Pancreas (tissue), 10 donors: ENCODE results near the gene ACSL4. TPM values are rescaled to one million over a fixed set of nuclear protein-coding genes. Genes with fewer than 3 reads are reported as not detected.

Experiments used
- ATAC-seq, 4 donors: fragments of 200-7000 bp; cut with Tn5 transposase; one replicate each; pipeline versions ENCODE4 v1.8.0 to v1.9.1; 2020; ENCODE audit warnings: mild to moderate bottlenecking in 4 of 4, moderate library complexity in 4 of 4
- DNase-seq, 6 donors: peaks; one replicate each; pipeline ENCODE4 v3.0.0-alpha.2; 2020
- FAIRE-seq: peaks from 2 replicates; lab custom pipeline; 2012; peaks lifted over from hg19 to GRCh38; lab: Jason Lieb, UNC
- H3K27ac ChIP-seq, 4 donors: fragments of 200-600 bp; sonication (generic); 1 replicate in 3 of 4; 2 replicates in 1 of 4; pipeline versions ENCODE4 v1.5.0 to v1.8.0; 2020
- H3K27me3 ChIP-seq, 4 donors: fragments of 200-600 bp; one replicate each; pipeline ENCODE4 v1.8.0; 2021
- H3K36me3 ChIP-seq, 3 donors: fragments of 200-600 bp; sonication (generic) in 1 of 3; one replicate each; pipeline versions ENCODE4 v1.5.0 to v1.8.0; 2020 to 2021
- H3K4me1 ChIP-seq, 3 donors: fragments of 200-600 bp; one replicate each; pipeline ENCODE4 v1.8.0; 2021
- H3K4me3 ChIP-seq, 4 donors: fragments of 200-600 bp; sonication (generic) in 2 of 4; one replicate each; pipeline versions ENCODE4 v1.5.0 to v1.8.0; 2020 to 2021
- H3K9me3 ChIP-seq, 4 donors: fragments of 200-600 bp; one replicate each; pipeline ENCODE4 v1.8.0; 2021
- WGBS, 2 donors: extraction: QIAGEN DNeasy Blood & Tissue Kit; methylation state at CpG; one replicate each; pipeline ENCODE4 v1.1.7; 2013; 5-methylcytosine and 5-hydroxymethylcytosine counted together
- intact Hi-C, 3 donors: fragments of 100-400 bp; cut with DNase I; formaldehyde crosslinking; loops; one replicate each; pipeline versions ENCODE4 v1.11.1 to v1.14.2; 2022
- polyA plus RNA-seq, 2 donors: library from polyadenylated mRNA; stranded (reverse); fragments of 200-250 nt; gene quantifications; one replicate each; pipeline ENCODE4 v1.2.3, GENCODE V29; 2013
- total RNA-seq, 6 donors: library from RNA; stranded (reverse); fragmentation: NEBNext Ultra II Directional in 4 of 6; extraction: Animal tissue kit (Norgen Biotek cat#: 25700) in 4 of 6; gene quantifications; one replicate each; pipeline versions ENCODE4 v1.2.1 to v1.2.4, GENCODE V29; 2021 to 2023
- TF ChIP-seq, protein P1 (sequence below), 4 donors: fragments of 200-600 bp; sonication (generic) in 3 of 4; IDR thresholded peaks; one replicate each; pipeline versions ENCODE4 v1.5.0 to v1.8.0; 2021; ENCODE audit warnings: antibody characterized with exemption in 4 of 4
- donor health status: healthy with polysubstance abuse.
- donor health status: DM: no; HTN: no; CAD: no; lungs with moderate emphysema.
- donor health status: DM: no; HTN: no; CAD: no.
- donor health status: control.
- donor health status: control.
- donor health status: Bipolar disorder and iron deficiency.
- donor health status: DM: yes; HTN: yes; CAD: no.
- donor health status: DM: no; HTN: no; CAD: no.
- donor health status: DM: no; HTN: no; CAD: no.
- donor health status: DM: yes; HTN: yes; CAD: no.

ACSL4 gene
- total and polyA plus RNA-seq, 8 donors, result 4.0 to 23.7 (median 9.3) TPM

DNA sequence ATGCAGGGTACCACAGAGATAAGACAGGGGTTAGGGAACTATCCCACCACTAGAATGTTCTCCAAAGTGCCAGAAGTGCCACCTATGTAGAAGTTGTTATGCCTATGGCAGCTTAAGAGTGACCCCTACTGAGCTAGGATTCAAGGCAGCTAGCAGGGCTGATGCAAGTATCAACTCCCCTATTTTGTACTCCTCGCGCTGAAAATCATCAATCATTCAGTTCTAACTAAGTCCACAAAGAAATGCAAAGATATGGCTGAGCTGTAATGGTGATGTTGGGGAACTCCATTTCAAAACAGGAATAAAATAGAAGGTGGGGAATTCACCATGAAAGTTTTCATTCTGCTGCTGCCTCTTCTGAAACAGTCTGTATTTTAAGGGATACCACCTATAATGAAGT is 13.8 kb downstream of the ACSL4 start:
- Histone ChIP-seq H3K9me3 (no peaks in the 10 kb centered on the region), H3K4me1 (no peaks in the 10 kb centered on the region), H3K27me3 (no peaks in the 10 kb centered on the region), H3K27ac (no peak overlapping the region), H3K4me3 (no peak overlapping the region), H3K36me3 (no peaks in the 10 kb centered on the region)
- 45 to 81% methylated on average over 2 of the region's 2 CpGs for WGBS, 2 donors
- FAIRE-seq, result no peak
- intact Hi-C loops, result loop anchor here in 1 of 3 donors (10.0 kb wide), 1 partner anchor 136 kb away; no protein-coding TSS in a partner anchor
- TF ChIP-seq, protein P1, sequence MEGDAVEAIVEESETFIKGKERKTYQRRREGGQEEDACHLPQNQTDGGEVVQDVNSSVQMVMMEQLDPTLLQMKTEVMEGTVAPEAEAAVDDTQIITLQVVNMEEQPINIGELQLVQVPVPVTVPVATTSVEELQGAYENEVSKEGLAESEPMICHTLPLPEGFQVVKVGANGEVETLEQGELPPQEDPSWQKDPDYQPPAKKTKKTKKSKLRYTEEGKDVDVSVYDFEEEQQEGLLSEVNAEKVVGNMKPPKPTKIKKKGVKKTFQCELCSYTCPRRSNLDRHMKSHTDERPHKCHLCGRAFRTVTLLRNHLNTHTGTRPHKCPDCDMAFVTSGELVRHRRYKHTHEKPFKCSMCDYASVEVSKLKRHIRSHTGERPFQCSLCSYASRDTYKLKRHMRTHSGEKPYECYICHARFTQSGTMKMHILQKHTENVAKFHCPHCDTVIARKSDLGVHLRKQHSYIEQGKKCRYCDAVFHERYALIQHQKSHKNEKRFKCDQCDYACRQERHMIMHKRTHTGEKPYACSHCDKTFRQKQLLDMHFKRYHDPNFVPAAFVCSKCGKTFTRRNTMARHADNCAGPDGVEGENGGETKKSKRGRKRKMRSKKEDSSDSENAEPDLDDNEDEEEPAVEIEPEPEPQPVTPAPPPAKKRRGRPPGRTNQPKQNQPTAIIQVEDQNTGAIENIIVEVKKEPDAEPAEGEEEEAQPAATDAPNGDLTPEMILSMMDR (IDR thresholded peaks at IDR 0.05), result no peak
- no peak for DNase-seq
- no peak for ATAC-seq

DNA sequence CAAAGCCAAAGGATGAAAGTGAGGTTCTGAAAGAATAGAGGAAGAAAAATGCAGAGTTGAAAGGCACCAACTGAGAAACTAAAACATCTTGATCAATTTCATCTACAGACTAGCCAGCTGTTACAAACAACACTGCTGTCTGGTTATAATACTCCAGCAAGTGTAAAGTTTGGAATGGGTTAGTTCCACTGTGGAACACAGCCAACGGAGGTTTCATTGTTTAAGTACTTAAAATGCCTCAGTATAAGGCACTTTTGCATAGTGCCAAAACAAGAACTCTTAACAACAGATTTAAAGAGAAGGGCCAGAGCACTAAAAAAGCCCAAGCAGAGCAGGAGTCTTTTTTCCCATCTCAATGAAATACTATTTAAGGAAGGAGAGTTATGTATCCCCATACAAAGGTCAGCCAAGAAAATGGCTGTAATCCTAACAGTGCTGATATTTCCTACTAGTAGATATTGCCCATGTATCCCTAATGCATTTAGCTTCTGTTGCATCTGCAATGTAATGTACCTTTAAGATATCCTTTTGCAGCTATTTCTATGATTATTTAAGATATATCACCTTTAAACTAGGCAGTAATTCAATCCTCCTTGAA is 16.5 kb downstream of the ACSL4 start:
- Histone ChIP-seq H3K27me3 (no peaks in the 10 kb centered on the region), H3K27ac (no peak overlapping the region), H3K36me3 (no peaks in the 10 kb centered on the region), H3K4me3 (no peak overlapping the region), H3K9me3 (no peaks in the 10 kb centered on the region), H3K4me1 (no peaks in the 10 kb centered on the region)
- 27 to 38% methylated on average over 1 of the region's 1 CpG for WGBS, 2 donors
- TF ChIP-seq, protein P1 (IDR thresholded peaks at IDR 0.05), result no peak
- FAIRE-seq, result no peak
- no peak for DNase-seq
- no peak for ATAC-seq
- intact Hi-C loops, result loop anchor here in 1 of 3 donors (10.0 kb wide), 1 partner anchor 138 kb away; no protein-coding TSS in a partner anchor

DNA sequence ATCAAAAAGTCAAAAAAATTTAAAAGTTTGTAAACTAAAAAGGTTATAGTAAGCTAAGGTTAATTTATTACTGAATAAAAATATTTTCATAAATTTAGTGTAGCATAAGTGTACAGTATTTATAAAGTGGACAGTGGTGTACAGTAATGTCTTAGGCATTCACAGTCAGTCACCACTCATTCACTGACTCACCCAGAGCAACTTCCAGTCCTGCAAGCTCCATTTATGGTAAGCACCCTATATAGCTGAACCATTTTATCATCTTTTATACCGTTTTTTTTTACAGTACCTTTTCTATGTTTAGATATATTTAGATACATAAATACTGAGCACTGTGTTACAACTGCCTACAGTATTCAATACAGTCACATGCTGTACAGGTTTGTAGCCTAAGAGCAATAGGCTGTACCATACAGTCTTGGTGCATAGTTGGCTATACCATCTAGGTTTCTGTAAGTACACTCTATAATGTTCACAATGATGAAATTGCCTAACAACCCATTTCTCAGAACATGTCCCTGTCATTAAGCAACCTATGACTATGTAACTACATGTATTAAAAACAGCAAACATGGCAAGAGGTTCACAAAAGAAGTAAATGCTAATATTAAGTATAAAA is 18.6 kb downstream of the ACSL4 start:
- Histone ChIP-seq H3K4me3 (no peak overlapping the region), H3K4me1 (no peaks in the 10 kb centered on the region), H3K27me3 (no peaks in the 10 kb centered on the region), H3K9me3 (no peaks in the 10 kb centered on the region), H3K36me3 (no peaks in the 10 kb centered on the region), H3K27ac (no peak overlapping the region)
- 13 to 28% methylated on average over 1 of the region's 1 CpG for WGBS, 2 donors
- no peak for DNase-seq
- TF ChIP-seq, protein P1 (IDR thresholded peaks at IDR 0.05), result no peak
- ATAC-seq, result no peak
- FAIRE-seq, result no peak
- intact Hi-C loops, result loop anchor here in 1 of 3 donors (10.0 kb wide), 1 partner anchor 140 kb away; no protein-coding TSS in a partner anchor

DNA sequence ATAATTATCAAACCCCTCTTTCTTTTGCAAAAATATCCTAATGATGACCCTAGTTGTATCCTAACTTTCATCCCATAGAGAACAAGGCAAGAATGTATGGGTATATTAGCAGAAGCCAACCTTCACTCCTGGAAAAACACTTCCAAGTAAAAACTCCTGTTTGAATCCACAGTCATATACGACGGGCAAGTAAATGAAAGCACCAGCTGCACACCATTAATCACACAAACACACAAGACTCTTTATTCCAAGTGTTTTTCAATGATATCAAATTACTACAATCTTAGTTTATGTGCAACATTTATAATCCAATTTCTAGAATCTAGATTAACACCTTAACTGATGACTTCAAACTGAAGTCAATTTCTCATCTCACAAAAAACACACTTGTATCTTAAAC is 22.9 kb downstream of the ACSL4 start:
- intact Hi-C loops, result loop anchor here in 1 of 3 donors (10.0 kb wide), 1 partner anchor 145 kb away; no protein-coding TSS in a partner anchor
- ATAC-seq (no peak), FAIRE-seq (no peak), DNase-seq (no peak)
- no peaks in the 10 kb centered on the region for H3K4me1 ChIP-seq
- H3K27ac ChIP-seq, result no peak overlapping the region
- H3K9me3 ChIP-seq, result no peaks in the 10 kb centered on the region
- TF ChIP-seq, protein P1 (IDR thresholded peaks at IDR 0.05), result no peak
- WGBS, 2 donors, result 33 to 57% methylated on average over 2 of the region's 2 CpGs
- no peaks in the 10 kb centered on the region for H3K36me3 ChIP-seq
- H3K4me3 ChIP-seq, result no peak overlapping the region
- H3K27me3 ChIP-seq, result no peaks in the 10 kb centered on the region
